IMR-90 (cell line): ENCODE results near the gene AKAP17A. TPM values are rescaled to one million over a fixed set of nuclear protein-coding genes. Genes with fewer than 3 reads are reported as not detected.
A peak's percentile ranks its signal among the peaks of the same experiment; 100 is the strongest.

Experiments
- ATAC-seq: fragments of 200-7000 bp; cut with Tn5 transposase; 2 replicates; pipeline ENCODE4 v1.9.1; 2020; ENCODE audit warnings: low read depth, mild to moderate bottlenecking, moderate library complexity
- BruUV-seq: library from RNA; stranded (reverse); fragments of 400-500 nt; replicated peaks from 2 replicates; lab custom pipeline; 2021; lab: Mats Ljungman, UMichigan
- CTCF ChIA-PET: fragments of 300-600 bp; formaldehyde crosslinking; extraction: SDS; loops from one replicate; lab custom pipeline; 2021; ENCODE audit warnings: antibody characterized with exemption; lab: Yijun Ruan, JAX
- POLR2A ChIA-PET: fragments of 300-600 bp; sonication (Branson Sonifier 250); formaldehyde crosslinking; loops from one replicate; lab custom pipeline; 2022; ENCODE audit warnings: antibody characterized with exemption; ENCODE audit not compliant: unreplicated experiment; lab: Charles Lee
- DNase-seq: peaks from one replicate; pipeline ENCODE4 v3.0.0; 2013
- H2AFZ ChIP-seq: replicated peaks from 2 replicates; pipeline ENCODE3; 2013; ENCODE audit warnings: low read length, mild to moderate bottlenecking; ENCODE audit not compliant: poor library complexity
- H2AK5ac ChIP-seq: 2 replicates; pipeline ENCODE4 v1.6.1; 2013; ENCODE audit warnings: low read depth, low read length, inconsistent platforms
- H2AK9ac ChIP-seq: replicated peaks from 2 replicates; pipeline ENCODE3; 2013; ENCODE audit warnings: mild to moderate bottlenecking, low read depth, low read length, moderate library complexity; ENCODE audit not compliant: poor library complexity
- H2BK120ac ChIP-seq: 2 replicates; pipeline ENCODE4 v1.6.1; 2013; ENCODE audit warnings: low read depth, low read length, inconsistent platforms
- H2BK15ac ChIP-seq: 3 replicates; pipeline ENCODE4 v1.6.1; 2013; ENCODE audit warnings: low read depth, low read length, inconsistent platforms
- H2BK20ac ChIP-seq: 2 replicates; pipeline ENCODE4 v1.6.1; 2013; ENCODE audit warnings: low read depth, mild to moderate bottlenecking, inconsistent platforms, low read length, moderate library complexity
- H2BK5ac ChIP-seq: 2 replicates; pipeline ENCODE4 v1.6.1; 2013; ENCODE audit warnings: mild to moderate bottlenecking, low read depth, low read length, inconsistent platforms; ENCODE audit not compliant: poor library complexity, severe bottlenecking
- H3K14ac ChIP-seq: replicated peaks from 2 replicates; pipeline ENCODE4 v1.6.1; 2013; ENCODE audit warnings: low read depth, low read length, inconsistent platforms
- H3K18ac ChIP-seq: 2 replicates; pipeline ENCODE4 v1.6.1; 2013; ENCODE audit warnings: low read depth, low read length, control low read depth
- H3K23ac ChIP-seq: 2 replicates; pipeline ENCODE4 v1.6.1; 2013; ENCODE audit warnings: low read depth, low read length, inconsistent platforms
- H3K27ac ChIP-seq: 2 replicates; pipeline ENCODE4 v1.5.1; 2013; ENCODE audit warnings: mild to moderate bottlenecking, control low read depth, low read length; ENCODE audit not compliant: insufficient read depth
- H3K27me3 ChIP-seq: 2 replicates; pipeline ENCODE4 v1.6.1; 2013; ENCODE audit warnings: low read length; ENCODE audit not compliant: control insufficient read depth, insufficient read depth
- H3K36me3 ChIP-seq: 2 replicates; pipeline ENCODE4 v1.6.1; 2013; ENCODE audit warnings: low read length, mixed read lengths; ENCODE audit not compliant: control insufficient read depth, insufficient read depth
- H3K4ac ChIP-seq: 2 replicates; pipeline ENCODE4 v1.6.1; 2013; ENCODE audit warnings: low read depth, low read length, inconsistent platforms
- H3K4me1 ChIP-seq: 2 replicates; pipeline ENCODE4 v1.6.1; 2013; ENCODE audit warnings: low read length, mixed read lengths; ENCODE audit not compliant: control insufficient read depth, insufficient read depth
- H3K4me2 ChIP-seq: 2 replicates; pipeline ENCODE4 v1.6.1; 2013; ENCODE audit warnings: low read depth, mild to moderate bottlenecking, control low read depth, low read length, moderate library complexity
- H3K4me3 ChIP-seq: 2 replicates; pipeline ENCODE4 v1.5.1; 2013; ENCODE audit warnings: low read depth, mild to moderate bottlenecking, control low read depth, low read length, moderate library complexity; ENCODE audit not compliant: insufficient read depth
- H3K56ac ChIP-seq: 2 replicates; pipeline ENCODE4 v1.6.1; 2013; ENCODE audit warnings: low read length, inconsistent platforms; ENCODE audit not compliant: insufficient read depth; ENCODE audit errors: extremely low read depth
- H3K79me1 ChIP-seq, 2 experiments: 2 replicates each; pipeline ENCODE4 v1.6.1; 2013; ENCODE audit warnings: low read length in 2 of 2, inconsistent platforms in 1 of 2, low read depth in 1 of 2
- H3K9ac ChIP-seq: 2 replicates; pipeline ENCODE4 v1.6.1; 2013; ENCODE audit warnings: low read depth, low read length, control low read depth
- H3K9me1 ChIP-seq: 2 replicates; pipeline ENCODE4 v1.6.1; 2013; ENCODE audit warnings: low read length, inconsistent platforms; ENCODE audit not compliant: insufficient read depth
- H3K9me3 ChIP-seq: 2 replicates; pipeline ENCODE4 v1.6.1; 2013; ENCODE audit warnings: low read length; ENCODE audit not compliant: control insufficient read depth, insufficient read depth
- H4K20me1 ChIP-seq: 2 replicates; pipeline ENCODE4 v1.6.1; 2013; ENCODE audit warnings: low read length, inconsistent platforms; ENCODE audit not compliant: insufficient read depth
- H4K5ac ChIP-seq: 2 replicates; pipeline ENCODE4 v1.6.1; 2013; ENCODE audit warnings: mild to moderate bottlenecking, low read depth, low read length, control low read depth
- H4K8ac ChIP-seq, 2 experiments: 2 replicates each; pipeline ENCODE4 v1.6.1; 2013; ENCODE audit warnings: low read depth in 2 of 2, low read length in 2 of 2, control low read depth in 1 of 2, inconsistent platforms in 1 of 2
- H4K91ac ChIP-seq: 2 replicates; pipeline ENCODE4 v1.6.1; 2013; ENCODE audit warnings: low read depth, low read length, inconsistent platforms; ENCODE audit not compliant: insufficient read depth
- CHD1 ChIP-seq: IDR thresholded peaks from 2 replicates; pipeline ENCODE4 v1.6.1; 2012; ENCODE audit warnings: low read depth, low read length, improper control_type of control experiment
- MAFK ChIP-seq: IDR thresholded peaks from 2 replicates; pipeline ENCODE4 v1.6.1; 2012; ENCODE audit warnings: low read depth, low read length, improper control_type of control experiment
- MXI1 ChIP-seq: IDR thresholded peaks from 2 replicates; pipeline ENCODE4 v1.6.1; 2012; ENCODE audit warnings: low read depth, mild to moderate bottlenecking, low read length, moderate library complexity, borderline replicate concordance
- NFE2L2 ChIP-seq: fragments of 150-350 bp; IDR thresholded peaks from 2 replicates; pipeline ENCODE4 v1.6.1; 2016; ENCODE audit warnings: low read depth, mild to moderate bottlenecking, low read length
- POLR2A ChIP-seq: IDR thresholded peaks from 2 replicates; pipeline ENCODE4 v1.6.1; 2012; ENCODE audit warnings: mild to moderate bottlenecking, low read depth, low read length
- RAD21 ChIP-seq: IDR thresholded peaks from 2 replicates; pipeline ENCODE4 v1.6.1; 2012; ENCODE audit warnings: low read length, improper control_type of control experiment
- RFX5 ChIP-seq: IDR thresholded peaks from 2 replicates; pipeline ENCODE4 v1.8.0; 2012; ENCODE audit warnings: low read depth, mild to moderate bottlenecking, low read length, moderate library complexity
- SMC3 ChIP-seq: fragments of 150-350 bp; IDR thresholded peaks from 2 replicates; pipeline ENCODE4 v1.6.1; 2016; ENCODE audit warnings: low read depth, mild to moderate bottlenecking, antibody characterized with exemption, low read length, moderate library complexity
- WGBS, 2 experiments: methylation state at CpG; one replicate each; pipeline versions ENCODE4 v1.1.5 to v1.1.7; 2013; ENCODE audit warnings: missing lambda C conversion rate in 2 of 2; ENCODE audit not compliant: insufficient read length in 1 of 2; ENCODE audit errors: extremely low coverage in 2 of 2; 5-methylcytosine and 5-hydroxymethylcytosine counted together
- dilution Hi-C: fragments of 300-500 bp; cut with HindIII; formaldehyde crosslinking; loops from one replicate; pipeline ENCODE4 v1.14.3; 2018; ENCODE audit warnings: low sequenced_read_pairs; ENCODE audit not compliant: unreplicated experiment
- in situ Hi-C: fragments of 300-500 bp; cut with MboI; formaldehyde crosslinking; loops from 3 replicates; pipeline ENCODE4 v1.14.3; 2019; ENCODE audit warnings: low sequenced_read_pairs, inconsistent platforms, mixed read lengths
- intact Hi-C: fragments of 100-400 bp; cut with micrococcal nuclease; formaldehyde crosslinking; loops from 2 replicates; pipeline ENCODE4 v1.10.0; 2022
- polyA plus RNA-seq, 3 experiments: library from polyadenylated mRNA; depleted of rRNA; stranded (reverse); fragments of >200 nt; gene quantifications; 2 replicates each; pipeline ENCODE4 v1.2.3, GENCODE V29; 2012; ENCODE audit warnings: low replicate concordance in 1 of 3
- total RNA-seq: library from RNA; depleted of rRNA; stranded (reverse); fragments of >200 nt; gene quantifications from 2 replicates; pipeline ENCODE4 v1.2.3, GENCODE V29; 2012

AKAP17A gene
- total and polyA plus RNA-seq, 2 of the 4 experiments (the other 2 are of a cell fraction) = 9.0 to 23.7 TPM

- H2AK5ac ChIP-seq = no peak overlapping the region
- no peak overlapping the region for H2BK20ac ChIP-seq
- POLR2A ChIA-PET = no interaction called here
- 96% methylated on average over 8 of the region's 30 CpGs; no CpG with 5 or more reads in 1 of the 2 experiments for WGBS, 2 experiments
- no peak overlapping the region for H3K4me2 ChIP-seq
- H4K20me1 ChIP-seq = peaks cover 57% of the 10 kb centered on the region
- no peak overlapping the region for H4K91ac ChIP-seq
- peaks cover 7 to 29% of the 10 kb centered on the region in 2 experiments for H3K79me1 ChIP-seq
- H3K23ac ChIP-seq = no peak overlapping the region
- H3K27ac ChIP-seq = no peak overlapping the region
- no peaks in the 10 kb centered on the region for H3K27me3 ChIP-seq
- in situ Hi-C loops (loop anchor here (25.0 kb wide), 1 partner anchor 135 kb away; the partner anchor contains the start of gene ASMTL), dilution Hi-C loops (no loop called here), intact Hi-C loops (no loop called here)
- H3K18ac ChIP-seq = no peak overlapping the region
- H3K9me1 ChIP-seq = no peaks in the 10 kb centered on the region; the same call in 1 of the 2 replicates
- no peak overlapping the region for H2BK5ac ChIP-seq
- ATAC-seq = no peak
- H2AK9ac ChIP-seq = peak overlapping the region; percentile 84
- H3K14ac ChIP-seq = no peak overlapping the region
- peaks cover 2% of the 10 kb centered on the region; the same call in 1 of the 2 replicates for H3K9me3 ChIP-seq
- TF ChIP-seq CHD1 = no peak
- no peak for TF ChIP-seq RFX5
- no peak for TF ChIP-seq MXI1
- no peak for TF ChIP-seq RAD21
- no peak for TF ChIP-seq POLR2A
- no peak for TF ChIP-seq NFE2L2
- TF ChIP-seq SMC3 = no peak
- TF ChIP-seq MAFK = no peak
- peaks cover 3% of the 10 kb centered on the region; the same call in 1 of the 2 replicates for H3K4me1 ChIP-seq
- no peak overlapping the region for H3K4me3 ChIP-seq
- BruUV-seq = no TSS peak
- H4K8ac ChIP-seq = no peak overlapping the region
- H2AFZ ChIP-seq = no peak overlapping the region
- H3K4ac ChIP-seq = no peak overlapping the region
- H3K36me3 ChIP-seq = peaks cover 79% of the 10 kb centered on the region
- H4K5ac ChIP-seq = no peak overlapping the region
- CTCF ChIA-PET = no interaction called here
- DNase-seq = no peak
- H3K9ac ChIP-seq = no peak overlapping the region
- H2BK15ac ChIP-seq = no peak overlapping the region
- no peak overlapping the region for H2BK120ac ChIP-seq
- no peak overlapping the region for H3K56ac ChIP-seq
These were observed 5.4 kb downstream of the AKAP17A start for GRCh38 chrX:1596676-1597344.
